Vagina (tissue), 2 donors: ENCODE data around the gene THYN1. TPM values are rescaled to one million over a fixed set of nuclear protein-coding genes. Genes with fewer than 3 reads are reported as not detected.

Experiments
- DNase-seq, 2 donors: peaks; one replicate each; pipeline ENCODE4 v3.0.0-alpha.2; 2017; ENCODE audit errors: extremely low spot score in 2 of 2
- H3K27ac ChIP-seq: fragments of 200-600 bp; sonication (generic); one replicate; pipeline ENCODE4 v1.5.1; 2019
- H3K27me3 ChIP-seq: fragments of 200-600 bp; sonication (generic); one replicate; pipeline ENCODE4 v1.5.1; 2019
- H3K36me3 ChIP-seq, 2 donors: fragments of 200-600 bp; sonication (generic); one replicate each; pipeline ENCODE4 v1.5.1; 2017 to 2019
- H3K4me1 ChIP-seq: fragments of 200-600 bp; sonication (generic); one replicate; pipeline ENCODE4 v1.5.1; 2019
- H3K4me3 ChIP-seq, 2 donors: fragments of 200-600 bp; sonication (generic); 1 replicate in 1 of 2; 2 replicates in 1 of 2; pipeline ENCODE4 v1.5.1; 2016 to 2019
- H3K9me3 ChIP-seq: fragments of 200-600 bp; sonication (generic); one replicate; pipeline ENCODE4 v1.5.1; 2019
- CTCF ChIP-seq, 3 experiments: fragments of 450-650 bp in 2 of 3; fragments of 200-600 bp in 1 of 3; sonication (generic) in 1 of 3; IDR thresholded peaks; one replicate each; pipeline ENCODE4 v1.5.1; 2017 to 2019; ENCODE audit warnings: antibody characterized with exemption in 3 of 3, mild to moderate bottlenecking in 2 of 3, moderate library complexity in 2 of 3
- POLR2A ChIP-seq, 2 donors: fragments of 450-650 bp; IDR thresholded peaks; one replicate each; pipeline ENCODE4 v1.6.1; 2017; ENCODE audit warnings: antibody characterized with exemption in 2 of 2, mild to moderate bottlenecking in 2 of 2, moderate library complexity in 2 of 2
- POLR2AphosphoS5 ChIP-seq, 2 donors: sonication (generic); formaldehyde crosslinking; IDR thresholded peaks; one replicate each; pipeline ENCODE4 v1.9.0; 2017; ENCODE audit warnings: antibody characterized with exemption in 2 of 2, mild to moderate bottlenecking in 2 of 2, low read depth in 1 of 2; ENCODE audit not compliant: insufficient read depth in 1 of 2
- intact Hi-C: fragments of 100-400 bp; cut with DNase I; formaldehyde crosslinking; loops from one replicate; pipeline ENCODE4 v1.15.1; 2023
- total RNA-seq: library from RNA; depleted of rRNA; stranded (reverse); fragments of >200 nt; gene quantifications from one replicate; pipeline ENCODE4 v1.2.3, GENCODE V29; 2016

THYN1 gene
- total RNA-seq, 1 donor from 2014 or later: 39.8 TPM

DNA sequence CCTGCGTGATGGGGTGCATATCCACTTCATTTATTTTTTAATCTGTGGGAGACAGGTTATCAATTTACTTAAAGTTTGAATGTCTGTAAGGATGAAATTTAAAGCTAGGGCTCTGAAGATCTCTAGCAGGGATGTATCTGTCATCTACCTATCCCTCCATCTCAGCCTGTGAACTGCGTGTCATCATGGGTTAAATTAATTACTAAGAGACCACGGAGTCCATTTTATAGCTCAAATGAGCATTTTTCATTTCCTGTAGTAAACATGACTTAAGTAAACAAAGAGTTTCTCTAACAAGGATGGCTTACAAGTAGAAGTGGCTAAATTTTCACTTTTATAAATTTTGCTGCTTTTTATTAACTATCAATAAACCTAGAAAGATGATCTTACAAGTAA lies 20.2 kb upstream of the THYN1 start:
- DNase-seq: no peak
- Histone ChIP-seq H3K36me3 (no peaks in the 10 kb centered on the region), H3K27ac (no peak overlapping the region), H3K4me1 (peaks cover 20% of the 10 kb centered on the region), H3K27me3 (peaks cover 13% of the 10 kb centered on the region), H3K9me3 (no peaks in the 10 kb centered on the region), H3K4me3 (no peak overlapping the region)
- intact Hi-C loops: no loop called here
- TF ChIP-seq POLR2A (IDR thresholded peaks at IDR 0.05) (no peak), POLR2AphosphoS5 (IDR thresholded peaks at IDR 0.05; ENCODE audit: insufficient read depth in 1 of 2, low read depth in 1 of 2) (no peak), CTCF (IDR thresholded peaks at IDR 0.05) (no peak)

DNA sequence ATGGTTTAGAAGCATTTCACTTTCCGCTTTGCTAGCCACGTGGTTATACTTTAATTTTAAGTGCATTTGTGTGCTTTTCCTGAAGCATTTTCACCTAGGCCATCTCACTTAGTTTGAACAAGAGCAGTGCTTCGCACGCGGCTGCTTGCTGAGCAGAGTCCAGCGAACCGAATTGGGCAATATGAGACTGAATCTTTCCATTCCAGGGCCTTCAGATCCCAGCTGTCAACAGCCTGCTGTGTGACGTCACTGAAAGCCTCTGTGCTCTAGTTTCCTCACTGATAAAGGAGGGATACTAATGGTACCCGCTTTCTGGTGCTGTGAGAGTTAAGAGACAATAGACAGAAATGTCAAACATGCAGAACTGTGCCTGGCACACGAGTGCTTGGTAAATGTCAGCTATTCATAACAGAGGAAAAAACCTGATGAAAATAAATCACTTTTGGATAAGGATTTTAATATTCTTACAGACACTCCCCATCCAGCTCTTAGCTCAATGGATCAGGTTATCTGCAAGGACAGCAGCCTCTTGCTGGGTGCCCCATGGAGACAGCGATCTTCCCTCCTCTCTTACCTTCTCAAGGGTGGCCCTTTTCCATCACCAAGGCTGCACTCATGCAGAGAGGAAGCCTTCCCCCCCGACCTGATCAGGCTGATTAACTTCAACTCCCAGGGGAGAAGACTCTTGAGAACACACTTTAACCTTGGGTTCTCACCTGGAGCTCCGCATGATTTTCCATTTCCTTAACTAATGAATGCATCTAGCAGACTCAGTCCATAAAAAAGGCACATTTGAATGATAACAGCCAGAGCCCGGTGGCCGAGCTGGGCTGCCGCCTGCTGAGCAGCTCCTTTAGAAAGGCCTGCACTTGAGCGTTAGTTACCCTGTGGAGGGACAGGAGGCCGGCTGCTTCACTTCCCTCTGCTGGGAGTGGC lies 19.5 kb upstream of the THYN1 start:
- TF ChIP-seq POLR2A (IDR thresholded peaks at IDR 0.05): no peak
- TF ChIP-seq CTCF (IDR thresholded peaks at IDR 0.05): no peak
- no peak for TF ChIP-seq POLR2AphosphoS5 (IDR thresholded peaks at IDR 0.05; ENCODE audit: insufficient read depth in 1 of 2, low read depth in 1 of 2)
- no peaks in the 10 kb centered on the region for H3K36me3 ChIP-seq
- no peak overlapping the region for H3K4me3 ChIP-seq
- peak; percentile 31 to 40 for DNase-seq
- peaks cover 13% of the 10 kb centered on the region for H3K27me3 ChIP-seq
- no peaks in the 10 kb centered on the region for H3K9me3 ChIP-seq
- no peak overlapping the region for H3K27ac ChIP-seq
- intact Hi-C loops: no loop called here
- H3K4me1 ChIP-seq: peaks cover 20% of the 10 kb centered on the region

- no peak for TF ChIP-seq POLR2AphosphoS5 (IDR thresholded peaks at IDR 0.05; ENCODE audit: insufficient read depth in 1 of 2, low read depth in 1 of 2)
- no peak for TF ChIP-seq POLR2A (IDR thresholded peaks at IDR 0.05)
- TF ChIP-seq CTCF (IDR thresholded peaks at IDR 0.05): no peak
- H3K27ac ChIP-seq: no peak overlapping the region
- peaks cover 15% of the 10 kb centered on the region for H3K4me1 ChIP-seq
- no peak overlapping the region for H3K4me3 ChIP-seq
- intact Hi-C loops: no loop called here
- DNase-seq: no peak
- H3K9me3 ChIP-seq: no peaks in the 10 kb centered on the region
- no peaks in the 10 kb centered on the region for H3K36me3 ChIP-seq
- H3K27me3 ChIP-seq: peaks cover 13% of the 10 kb centered on the region
These were observed 18.8 kb upstream of the THYN1 start for GRCh38 chr11:134271978-134272377.

DNA sequence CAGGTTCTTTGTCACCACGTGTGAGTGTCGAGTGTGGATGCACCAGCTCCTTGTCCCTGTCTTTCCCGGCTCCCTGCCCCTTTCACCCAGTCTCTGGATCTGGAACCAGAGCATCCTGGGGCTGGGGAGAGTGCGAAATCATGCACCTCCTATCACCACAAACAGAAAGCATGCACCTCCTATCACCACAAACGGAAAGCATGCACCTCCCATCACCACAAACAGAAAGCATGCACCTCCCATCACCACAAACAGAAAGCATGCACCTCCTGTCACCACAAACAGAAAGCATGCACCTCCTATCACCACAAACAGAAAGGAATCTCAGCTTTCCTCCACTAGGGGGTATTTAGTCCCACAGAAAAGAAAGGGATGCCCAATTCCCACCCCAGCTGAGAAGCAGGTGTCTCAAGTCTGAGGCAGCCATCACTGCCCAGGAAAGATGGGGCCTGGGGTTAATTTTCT lies 17.1 kb upstream of the THYN1 start:
- Histone ChIP-seq H3K27me3 (no peaks in the 10 kb centered on the region), H3K36me3 (no peaks in the 10 kb centered on the region), H3K4me3 (no peak overlapping the region), H3K9me3 (no peaks in the 10 kb centered on the region), H3K27ac (no peak overlapping the region), H3K4me1 (no peaks in the 10 kb centered on the region)
- TF ChIP-seq CTCF (IDR thresholded peaks at IDR 0.05): no peak
- no peak for TF ChIP-seq POLR2AphosphoS5 (IDR thresholded peaks at IDR 0.05; ENCODE audit: insufficient read depth in 1 of 2, low read depth in 1 of 2)
- no peak for TF ChIP-seq POLR2A (IDR thresholded peaks at IDR 0.05)
- no peak for DNase-seq
- intact Hi-C loops: no loop called here

- H3K27me3 ChIP-seq: no peaks in the 10 kb centered on the region
- no peak overlapping the region for H3K4me3 ChIP-seq
- no peak for DNase-seq
- H3K4me1 ChIP-seq: no peaks in the 10 kb centered on the region
- intact Hi-C loops: no loop called here
- H3K36me3 ChIP-seq: peaks cover 0 to 6% of the 10 kb centered on the region in 2 donors
- no peak overlapping the region for H3K27ac ChIP-seq
- TF ChIP-seq POLR2A (IDR thresholded peaks at IDR 0.05) (no peak), POLR2AphosphoS5 (IDR thresholded peaks at IDR 0.05; ENCODE audit: insufficient read depth in 1 of 2, low read depth in 1 of 2) (no peak), CTCF (IDR thresholded peaks at IDR 0.05) (no peak)
- no peaks in the 10 kb centered on the region for H3K9me3 ChIP-seq
These were observed 14.8 kb upstream of the THYN1 start for GRCh38 chr11:134267966-134268365.
